IMR-90 (cell line): ENCODE data around the gene POMGNT2. TPM values are rescaled to one million over a fixed set of nuclear protein-coding genes. Genes with fewer than 3 reads are reported as not detected.

ENCODE experiments used
- ATAC-seq: fragments of 200-7000 bp; cut with Tn5 transposase; 2 replicates; pipeline ENCODE4 v1.9.1; 2020; ENCODE audit warnings: low read depth, mild to moderate bottlenecking, moderate library complexity
- BruUV-seq: library from RNA; stranded (reverse); fragments of 400-500 nt; replicated peaks from 2 replicates; lab custom pipeline; 2021; lab: Mats Ljungman, UMichigan
- CTCF ChIA-PET: fragments of 300-600 bp; formaldehyde crosslinking; extraction: SDS; loops from one replicate; lab custom pipeline; 2021; ENCODE audit warnings: antibody characterized with exemption; lab: Yijun Ruan, JAX
- POLR2A ChIA-PET: fragments of 300-600 bp; sonication (Branson Sonifier 250); formaldehyde crosslinking; loops from one replicate; lab custom pipeline; 2022; ENCODE audit warnings: antibody characterized with exemption; ENCODE audit not compliant: unreplicated experiment; lab: Charles Lee
- DNase-seq: peaks from one replicate; pipeline ENCODE4 v3.0.0; 2013
- H2AFZ ChIP-seq: replicated peaks from 2 replicates; pipeline ENCODE3; 2013; ENCODE audit warnings: low read length, mild to moderate bottlenecking; ENCODE audit not compliant: poor library complexity
- H2AK5ac ChIP-seq: 2 replicates; pipeline ENCODE4 v1.6.1; 2013; ENCODE audit warnings: low read depth, low read length, inconsistent platforms
- H2AK9ac ChIP-seq: replicated peaks from 2 replicates; pipeline ENCODE3; 2013; ENCODE audit warnings: mild to moderate bottlenecking, low read depth, low read length, moderate library complexity; ENCODE audit not compliant: poor library complexity
- H2BK120ac ChIP-seq: 2 replicates; pipeline ENCODE4 v1.6.1; 2013; ENCODE audit warnings: low read depth, low read length, inconsistent platforms
- H2BK15ac ChIP-seq: 3 replicates; pipeline ENCODE4 v1.6.1; 2013; ENCODE audit warnings: low read depth, low read length, inconsistent platforms
- H2BK20ac ChIP-seq: 2 replicates; pipeline ENCODE4 v1.6.1; 2013; ENCODE audit warnings: low read depth, mild to moderate bottlenecking, inconsistent platforms, low read length, moderate library complexity
- H2BK5ac ChIP-seq: 2 replicates; pipeline ENCODE4 v1.6.1; 2013; ENCODE audit warnings: mild to moderate bottlenecking, low read depth, low read length, inconsistent platforms; ENCODE audit not compliant: poor library complexity, severe bottlenecking
- H3K14ac ChIP-seq: replicated peaks from 2 replicates; pipeline ENCODE4 v1.6.1; 2013; ENCODE audit warnings: low read depth, low read length, inconsistent platforms
- H3K18ac ChIP-seq: 2 replicates; pipeline ENCODE4 v1.6.1; 2013; ENCODE audit warnings: low read depth, low read length, control low read depth
- H3K23ac ChIP-seq: 2 replicates; pipeline ENCODE4 v1.6.1; 2013; ENCODE audit warnings: low read depth, low read length, inconsistent platforms
- H3K27ac ChIP-seq: 2 replicates; pipeline ENCODE4 v1.5.1; 2013; ENCODE audit warnings: mild to moderate bottlenecking, control low read depth, low read length; ENCODE audit not compliant: insufficient read depth
- H3K27me3 ChIP-seq: 2 replicates; pipeline ENCODE4 v1.6.1; 2013; ENCODE audit warnings: low read length; ENCODE audit not compliant: control insufficient read depth, insufficient read depth
- H3K36me3 ChIP-seq: 2 replicates; pipeline ENCODE4 v1.6.1; 2013; ENCODE audit warnings: low read length, mixed read lengths; ENCODE audit not compliant: control insufficient read depth, insufficient read depth
- H3K4ac ChIP-seq: 2 replicates; pipeline ENCODE4 v1.6.1; 2013; ENCODE audit warnings: low read depth, low read length, inconsistent platforms
- H3K4me1 ChIP-seq: 2 replicates; pipeline ENCODE4 v1.6.1; 2013; ENCODE audit warnings: low read length, mixed read lengths; ENCODE audit not compliant: control insufficient read depth, insufficient read depth
- H3K4me2 ChIP-seq: 2 replicates; pipeline ENCODE4 v1.6.1; 2013; ENCODE audit warnings: low read depth, mild to moderate bottlenecking, control low read depth, low read length, moderate library complexity
- H3K4me3 ChIP-seq: 2 replicates; pipeline ENCODE4 v1.5.1; 2013; ENCODE audit warnings: low read depth, mild to moderate bottlenecking, control low read depth, low read length, moderate library complexity; ENCODE audit not compliant: insufficient read depth
- H3K56ac ChIP-seq: 2 replicates; pipeline ENCODE4 v1.6.1; 2013; ENCODE audit warnings: low read length, inconsistent platforms; ENCODE audit not compliant: insufficient read depth; ENCODE audit errors: extremely low read depth
- H3K79me1 ChIP-seq, 2 experiments: 2 replicates each; pipeline ENCODE4 v1.6.1; 2013; ENCODE audit warnings: low read length in 2 of 2, inconsistent platforms in 1 of 2, low read depth in 1 of 2
- H3K9ac ChIP-seq: 2 replicates; pipeline ENCODE4 v1.6.1; 2013; ENCODE audit warnings: low read depth, low read length, control low read depth
- H3K9me1 ChIP-seq: 2 replicates; pipeline ENCODE4 v1.6.1; 2013; ENCODE audit warnings: low read length, inconsistent platforms; ENCODE audit not compliant: insufficient read depth
- H3K9me3 ChIP-seq: 2 replicates; pipeline ENCODE4 v1.6.1; 2013; ENCODE audit warnings: low read length; ENCODE audit not compliant: control insufficient read depth, insufficient read depth
- H4K20me1 ChIP-seq: 2 replicates; pipeline ENCODE4 v1.6.1; 2013; ENCODE audit warnings: low read length, inconsistent platforms; ENCODE audit not compliant: insufficient read depth
- H4K5ac ChIP-seq: 2 replicates; pipeline ENCODE4 v1.6.1; 2013; ENCODE audit warnings: mild to moderate bottlenecking, low read depth, low read length, control low read depth
- H4K8ac ChIP-seq, 2 experiments: 2 replicates each; pipeline ENCODE4 v1.6.1; 2013; ENCODE audit warnings: low read depth in 2 of 2, low read length in 2 of 2, control low read depth in 1 of 2, inconsistent platforms in 1 of 2
- H4K91ac ChIP-seq: 2 replicates; pipeline ENCODE4 v1.6.1; 2013; ENCODE audit warnings: low read depth, low read length, inconsistent platforms; ENCODE audit not compliant: insufficient read depth
- BHLHE40 ChIP-seq: fragments of 150-350 bp; IDR thresholded peaks from 2 replicates; pipeline ENCODE4 v1.6.1; 2016; ENCODE audit warnings: mild to moderate bottlenecking, low read depth, low read length
- FOS ChIP-seq: fragments of 150-350 bp; IDR thresholded peaks from 2 replicates; pipeline ENCODE4 v1.6.1; 2016; ENCODE audit warnings: low read depth, low read length
- MAFK ChIP-seq: IDR thresholded peaks from 2 replicates; pipeline ENCODE4 v1.6.1; 2012; ENCODE audit warnings: low read depth, low read length, improper control_type of control experiment
- MAZ ChIP-seq: IDR thresholded peaks from 2 replicates; pipeline ENCODE4 v1.6.1; 2012; ENCODE audit warnings: low read depth, mild to moderate bottlenecking, low read length, improper control_type of control experiment, moderate library complexity, borderline replicate concordance
- MXI1 ChIP-seq: IDR thresholded peaks from 2 replicates; pipeline ENCODE4 v1.6.1; 2012; ENCODE audit warnings: low read depth, mild to moderate bottlenecking, low read length, moderate library complexity, borderline replicate concordance
- NFE2L2 ChIP-seq: fragments of 150-350 bp; IDR thresholded peaks from 2 replicates; pipeline ENCODE4 v1.6.1; 2016; ENCODE audit warnings: low read depth, mild to moderate bottlenecking, low read length
- POLR2A ChIP-seq: IDR thresholded peaks from 2 replicates; pipeline ENCODE4 v1.6.1; 2012; ENCODE audit warnings: mild to moderate bottlenecking, low read depth, low read length
- RFX5 ChIP-seq: IDR thresholded peaks from 2 replicates; pipeline ENCODE4 v1.8.0; 2012; ENCODE audit warnings: low read depth, mild to moderate bottlenecking, low read length, moderate library complexity
- SMC3 ChIP-seq: fragments of 150-350 bp; IDR thresholded peaks from 2 replicates; pipeline ENCODE4 v1.6.1; 2016; ENCODE audit warnings: low read depth, mild to moderate bottlenecking, antibody characterized with exemption, low read length, moderate library complexity
- WGBS, 2 experiments: methylation state at CpG; one replicate each; pipeline versions ENCODE4 v1.1.5 to v1.1.7; 2013; ENCODE audit warnings: missing lambda C conversion rate in 2 of 2; ENCODE audit not compliant: insufficient read length in 1 of 2; ENCODE audit errors: extremely low coverage in 2 of 2; 5-methylcytosine and 5-hydroxymethylcytosine counted together
- dilution Hi-C: fragments of 300-500 bp; cut with HindIII; formaldehyde crosslinking; loops from one replicate; pipeline ENCODE4 v1.14.3; 2018; ENCODE audit warnings: low sequenced_read_pairs; ENCODE audit not compliant: unreplicated experiment
- in situ Hi-C: fragments of 300-500 bp; cut with MboI; formaldehyde crosslinking; loops from 3 replicates; pipeline ENCODE4 v1.14.3; 2019; ENCODE audit warnings: low sequenced_read_pairs, inconsistent platforms, mixed read lengths
- intact Hi-C: fragments of 100-400 bp; cut with micrococcal nuclease; formaldehyde crosslinking; loops from 2 replicates; pipeline ENCODE4 v1.10.0; 2022
- polyA plus RNA-seq, 3 experiments: library from polyadenylated mRNA; depleted of rRNA; stranded (reverse); fragments of >200 nt; gene quantifications; 2 replicates each; pipeline ENCODE4 v1.2.3, GENCODE V29; 2012; ENCODE audit warnings: low replicate concordance in 1 of 3
- total RNA-seq: library from RNA; depleted of rRNA; stranded (reverse); fragments of >200 nt; gene quantifications from 2 replicates; pipeline ENCODE4 v1.2.3, GENCODE V29; 2012
- TF ChIP-seq, protein P1 (sequence below): fragments of 150-350 bp; IDR thresholded peaks from 2 replicates; pipeline ENCODE4 v1.6.1; 2016; ENCODE audit warnings: low read depth, mild to moderate bottlenecking, low read length, moderate library complexity, borderline replicate concordance
- TF ChIP-seq, protein P2 (sequence below): fragments of 150-350 bp; IDR thresholded peaks from 2 replicates; pipeline ENCODE4 v1.6.1; 2017; ENCODE audit warnings: mild to moderate bottlenecking, antibody characterized with exemption, low read length, low read depth
- TF ChIP-seq, protein P3 (sequence below): conservative IDR thresholded peaks from 2 replicates; pipeline ENCODE4 v1.5.1; 2012; ENCODE audit warnings: mild to moderate bottlenecking, low read depth, low read length, improper control_type of control experiment

The POMGNT2 gene
- total and polyA plus RNA-seq, 2 of the 4 experiments (the other 2 are of a cell fraction): 7.5 to 16.2 TPM

DNA sequence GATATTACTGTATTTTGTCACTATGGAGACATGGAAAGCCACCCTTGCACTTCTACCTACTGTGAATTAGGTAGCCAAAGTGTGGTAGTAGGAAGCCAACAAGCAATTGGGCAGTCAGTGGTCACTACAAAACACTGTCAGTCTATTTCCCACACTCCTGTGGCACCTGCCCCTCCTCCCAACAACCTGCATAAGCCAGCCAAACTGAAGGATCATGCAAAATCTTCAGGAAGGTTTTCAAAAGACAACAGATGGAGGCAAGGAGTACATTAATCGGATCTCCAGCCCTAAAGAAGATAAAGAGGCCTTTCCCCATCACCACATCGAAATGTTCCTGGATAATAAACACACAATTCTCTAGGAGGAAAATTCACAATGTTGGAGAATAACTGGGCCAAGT, 11.9 kb downstream of the POMGNT2 start:
- Histone ChIP-seq H2BK120ac (no peak overlapping the region), H3K18ac (no peak overlapping the region), H4K91ac (no peak overlapping the region), H3K23ac (no peak overlapping the region), H3K4me2 (no peak overlapping the region), H2AK5ac (no peak overlapping the region), H4K8ac (no peak overlapping the region), H3K9me3 (no peaks in the 10 kb centered on the region), H2BK5ac (no peak overlapping the region), H2BK15ac (no peak overlapping the region), H3K27ac (no peak overlapping the region), H3K36me3 (no peaks in the 10 kb centered on the region), H3K56ac (no peak overlapping the region), H4K5ac (no peak overlapping the region), H2AK9ac (no peak overlapping the region), H3K4ac (no peak overlapping the region), H3K9me1 (peaks cover 2% of the 10 kb centered on the region; the same call in 1 of the 2 replicates), H3K4me1 (no peaks in the 10 kb centered on the region; the same call in 1 of the 2 replicates), H3K9ac (no peak overlapping the region), H3K14ac (no peak overlapping the region), H3K27me3 (no peaks in the 10 kb centered on the region), H3K79me1 (no peaks in the 10 kb centered on the region; a peak in 1 of 4 replicates), H2BK20ac (no peak overlapping the region), H2AFZ (no peak overlapping the region), H4K20me1 (no peaks in the 10 kb centered on the region), H3K4me3 (no peak overlapping the region)
- ChIA-PET POLR2A (no interaction called here), CTCF (no interaction called here)
- in situ Hi-C loops (no loop called here), intact Hi-C loops (loop anchor here (5.0 kb wide), 1 partner anchor 92 kb away; no protein-coding TSS in a partner anchor), dilution Hi-C loops (no loop called here)
- ATAC-seq: no peak
- DNase-seq: no peak
- TF ChIP-seq NFE2L2: no peak
- no peak for TF ChIP-seq RFX5
- no peak for TF ChIP-seq MAFK
- TF ChIP-seq MAZ: no peak
- TF ChIP-seq FOS: no peak
- TF ChIP-seq POLR2A: no peak
- TF ChIP-seq, protein P1, sequence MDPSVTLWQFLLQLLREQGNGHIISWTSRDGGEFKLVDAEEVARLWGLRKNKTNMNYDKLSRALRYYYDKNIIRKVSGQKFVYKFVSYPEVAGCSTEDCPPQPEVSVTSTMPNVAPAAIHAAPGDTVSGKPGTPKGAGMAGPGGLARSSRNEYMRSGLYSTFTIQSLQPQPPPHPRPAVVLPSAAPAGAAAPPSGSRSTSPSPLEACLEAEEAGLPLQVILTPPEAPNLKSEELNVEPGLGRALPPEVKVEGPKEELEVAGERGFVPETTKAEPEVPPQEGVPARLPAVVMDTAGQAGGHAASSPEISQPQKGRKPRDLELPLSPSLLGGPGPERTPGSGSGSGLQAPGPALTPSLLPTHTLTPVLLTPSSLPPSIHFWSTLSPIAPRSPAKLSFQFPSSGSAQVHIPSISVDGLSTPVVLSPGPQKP: no peak
- no peak for TF ChIP-seq MXI1
- TF ChIP-seq, protein P2, sequence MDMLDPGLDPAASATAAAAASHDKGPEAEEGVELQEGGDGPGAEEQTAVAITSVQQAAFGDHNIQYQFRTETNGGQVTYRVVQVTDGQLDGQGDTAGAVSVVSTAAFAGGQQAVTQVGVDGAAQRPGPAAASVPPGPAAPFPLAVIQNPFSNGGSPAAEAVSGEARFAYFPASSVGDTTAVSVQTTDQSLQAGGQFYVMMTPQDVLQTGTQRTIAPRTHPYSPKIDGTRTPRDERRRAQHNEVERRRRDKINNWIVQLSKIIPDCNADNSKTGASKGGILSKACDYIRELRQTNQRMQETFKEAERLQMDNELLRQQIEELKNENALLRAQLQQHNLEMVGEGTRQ: no peak
- TF ChIP-seq BHLHE40: no peak
- no peak for TF ChIP-seq SMC3
- TF ChIP-seq, protein P3, sequence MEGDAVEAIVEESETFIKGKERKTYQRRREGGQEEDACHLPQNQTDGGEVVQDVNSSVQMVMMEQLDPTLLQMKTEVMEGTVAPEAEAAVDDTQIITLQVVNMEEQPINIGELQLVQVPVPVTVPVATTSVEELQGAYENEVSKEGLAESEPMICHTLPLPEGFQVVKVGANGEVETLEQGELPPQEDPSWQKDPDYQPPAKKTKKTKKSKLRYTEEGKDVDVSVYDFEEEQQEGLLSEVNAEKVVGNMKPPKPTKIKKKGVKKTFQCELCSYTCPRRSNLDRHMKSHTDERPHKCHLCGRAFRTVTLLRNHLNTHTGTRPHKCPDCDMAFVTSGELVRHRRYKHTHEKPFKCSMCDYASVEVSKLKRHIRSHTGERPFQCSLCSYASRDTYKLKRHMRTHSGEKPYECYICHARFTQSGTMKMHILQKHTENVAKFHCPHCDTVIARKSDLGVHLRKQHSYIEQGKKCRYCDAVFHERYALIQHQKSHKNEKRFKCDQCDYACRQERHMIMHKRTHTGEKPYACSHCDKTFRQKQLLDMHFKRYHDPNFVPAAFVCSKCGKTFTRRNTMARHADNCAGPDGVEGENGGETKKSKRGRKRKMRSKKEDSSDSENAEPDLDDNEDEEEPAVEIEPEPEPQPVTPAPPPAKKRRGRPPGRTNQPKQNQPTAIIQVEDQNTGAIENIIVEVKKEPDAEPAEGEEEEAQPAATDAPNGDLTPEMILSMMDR: no peak
- no CpG with 5 or more reads among the region's 2 CpGs for WGBS, 2 experiments
- BruUV-seq: no TSS peak
